Activated effector memory CD4-positive, alpha-beta T cell treated with Interleukin-2 at 50 U/mL for 16 hours (primary cell): ENCODE results near the gene SLC11A1.
A peak's percentile ranks its signal among the peaks of the same experiment; 100 is the strongest.

ENCODE experiments used
- DNase-seq: peaks from one replicate; pipeline ENCODE4 v3.0.0-alpha.2; 2020

SLC11A1 gene

GRCh38 chr2:218395090-218395444, 13.0 kb downstream of the SLC11A1 start:
- no peak for DNase-seq

- DNase-seq = no peak
Observed at GRCh38 chr2:218395456-218395825, 13.4 kb downstream of the SLC11A1 start.

GRCh38 chr2:218395826-218396687, 14.0 kb downstream of the SLC11A1 start:
- DNase-seq = peak; percentile 93

GRCh38 chr2:218396688-218397462, 14.8 kb downstream of the SLC11A1 start:
- DNase-seq = peak; percentile 79

- DNase-seq = no peak
Observed at GRCh38 chr2:218397463-218397819, 15.4 kb downstream of the SLC11A1 start.

GRCh38 chr2:218397820-218398436, 15.9 kb downstream of the SLC11A1 start:
- DNase-seq = peak; percentile 62

- peak; percentile 68 for DNase-seq
Observed at GRCh38 chr2:218398437-218399390, 16.6 kb downstream of the SLC11A1 start.

- peak; percentile 88 for DNase-seq
Observed at GRCh38 chr2:218399391-218400166, 17.5 kb downstream of the SLC11A1 start, which contains the start of gene CTDSP1. CTDSP1 (plus strand) TSS chr2:218399868; CDS start chr2:218400091, 223 bp downstream.

GRCh38 chr2:218400167-218400929, 18.3 kb downstream of the SLC11A1 start:
- peak; percentile 37 for DNase-seq

GRCh38 chr2:218400930-218401881, 19.1 kb downstream of the SLC11A1 start:
- DNase-seq = no peak

GRCh38 chr2:218401890-218402289, 19.8 kb downstream of the SLC11A1 start:
- DNase-seq = no peak

- no peak for DNase-seq
Observed at GRCh38 chr2:218402491-218402901, 20.4 kb downstream of the SLC11A1 start.

GRCh38 chr2:218402911-218403411, 20.9 kb downstream of the SLC11A1 start:
- DNase-seq = no peak

- DNase-seq = no peak
Observed at GRCh38 chr2:218403810-218404209, 21.7 kb downstream of the SLC11A1 start.

GRCh38 chr2:218404351-218405085, 22.4 kb downstream of the SLC11A1 start:
- no peak for DNase-seq

GRCh38 chr2:218405086-218405745, 23.1 kb downstream of the SLC11A1 start:
- no peak for DNase-seq

GRCh38 chr2:218405746-218406208, 23.7 kb downstream of the SLC11A1 start:
- DNase-seq = no peak
